Measurements from ENCODE around the gene HS3ST5.

HS3ST5 gene

DNA sequence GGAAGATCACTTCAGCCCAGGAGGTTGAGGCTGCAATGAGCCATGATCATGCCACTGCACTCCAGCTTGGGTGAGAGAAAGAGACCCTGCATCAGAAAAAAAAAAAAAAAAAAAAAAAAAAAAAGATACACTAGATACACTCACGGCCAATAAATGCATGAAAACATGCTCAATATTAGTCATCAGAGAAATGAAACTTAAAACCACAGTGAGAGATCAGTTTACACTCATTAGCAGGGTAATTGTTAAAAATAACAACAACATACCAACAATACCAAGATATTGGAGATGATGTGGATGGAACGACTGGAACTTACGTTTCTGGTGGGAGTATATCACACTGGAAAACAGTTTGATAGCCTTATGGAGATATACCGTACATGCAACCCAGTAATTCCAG lies 29.9 kb downstream of the HS3ST5 start:
- TF ChIP-seq, protein P1, sequence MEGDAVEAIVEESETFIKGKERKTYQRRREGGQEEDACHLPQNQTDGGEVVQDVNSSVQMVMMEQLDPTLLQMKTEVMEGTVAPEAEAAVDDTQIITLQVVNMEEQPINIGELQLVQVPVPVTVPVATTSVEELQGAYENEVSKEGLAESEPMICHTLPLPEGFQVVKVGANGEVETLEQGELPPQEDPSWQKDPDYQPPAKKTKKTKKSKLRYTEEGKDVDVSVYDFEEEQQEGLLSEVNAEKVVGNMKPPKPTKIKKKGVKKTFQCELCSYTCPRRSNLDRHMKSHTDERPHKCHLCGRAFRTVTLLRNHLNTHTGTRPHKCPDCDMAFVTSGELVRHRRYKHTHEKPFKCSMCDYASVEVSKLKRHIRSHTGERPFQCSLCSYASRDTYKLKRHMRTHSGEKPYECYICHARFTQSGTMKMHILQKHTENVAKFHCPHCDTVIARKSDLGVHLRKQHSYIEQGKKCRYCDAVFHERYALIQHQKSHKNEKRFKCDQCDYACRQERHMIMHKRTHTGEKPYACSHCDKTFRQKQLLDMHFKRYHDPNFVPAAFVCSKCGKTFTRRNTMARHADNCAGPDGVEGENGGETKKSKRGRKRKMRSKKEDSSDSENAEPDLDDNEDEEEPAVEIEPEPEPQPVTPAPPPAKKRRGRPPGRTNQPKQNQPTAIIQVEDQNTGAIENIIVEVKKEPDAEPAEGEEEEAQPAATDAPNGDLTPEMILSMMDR (IDR thresholded peaks at IDR 0.05; ENCODE audit: low read depth, low read length, missing control alignments), result no peak
- H3K27ac ChIP-seq, result no peak overlapping the region
- in situ Hi-C loops (cut with HindIII; ENCODE audit: low pct_ligation_motif_present, low sequenced_read_pairs), result no loop called here
- no peaks in the 10 kb centered on the region for H3K36me3 ChIP-seq (replicated peaks)
- no peaks in the 10 kb centered on the region for H3K27me3 ChIP-seq (replicated peaks)
- no peak for DNase-seq
- H3K4me3 ChIP-seq (ENCODE audit: low read depth, low read length), result no peak overlapping the region

DNA sequence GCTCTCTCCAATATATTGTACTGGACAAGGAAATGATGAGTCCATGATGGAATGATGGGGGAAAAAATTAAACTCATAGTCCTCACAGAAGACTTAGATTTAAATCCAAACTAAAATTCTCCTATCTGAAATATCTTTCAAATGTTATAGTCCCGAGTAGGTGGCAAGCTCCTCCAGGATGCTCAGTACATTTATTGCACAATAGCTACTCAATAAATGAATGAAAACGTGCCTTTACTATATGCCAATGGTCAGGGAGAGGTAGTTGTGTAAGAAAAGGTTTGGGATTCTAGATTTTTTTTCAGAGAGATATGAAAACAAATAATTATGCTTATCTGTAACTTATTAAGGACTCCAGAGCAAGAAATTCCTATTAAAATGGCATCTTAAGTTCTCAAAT lies 32.8 kb downstream of the HS3ST5 start:
- Histone ChIP-seq H3K4me3 (ENCODE audit: low read depth, low read length) (no peak overlapping the region), H3K27ac (no peak overlapping the region), H3K36me3 (replicated peaks) (no peaks in the 10 kb centered on the region), H3K27me3 (replicated peaks) (no peaks in the 10 kb centered on the region)
- in situ Hi-C loops (cut with HindIII; ENCODE audit: low pct_ligation_motif_present, low sequenced_read_pairs), result no loop called here
- no peak for DNase-seq
- TF ChIP-seq, protein P1 (IDR thresholded peaks at IDR 0.05; ENCODE audit: low read depth, low read length, missing control alignments), result no peak

DNA sequence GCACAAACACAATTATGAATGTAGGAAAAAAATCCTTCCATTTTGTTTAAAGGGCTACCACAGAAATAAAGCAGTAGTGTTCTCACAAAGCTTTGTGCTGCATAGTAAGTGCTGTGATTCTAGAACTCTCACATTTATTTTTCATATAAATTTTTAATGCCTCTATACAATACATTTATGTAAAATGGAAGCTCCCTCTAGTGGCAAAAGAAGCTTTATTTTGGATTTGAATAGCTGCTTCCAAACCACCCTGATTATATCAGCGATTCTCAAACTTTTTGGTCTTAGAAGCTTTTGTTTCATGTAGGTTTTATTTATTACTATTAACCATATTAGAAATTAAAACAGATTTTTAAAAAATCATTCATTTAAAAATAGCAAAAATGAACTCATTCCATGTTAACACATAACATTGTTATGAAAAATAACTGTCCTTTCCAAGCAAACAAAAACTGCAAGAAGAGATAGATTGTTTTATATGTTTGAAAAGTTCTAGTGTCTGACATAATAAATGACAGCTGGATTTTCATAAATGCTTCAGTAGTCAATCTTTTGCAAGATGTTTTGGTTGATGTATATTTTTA lies 38.4 kb downstream of the HS3ST5 start:
- TF ChIP-seq, protein P1 (IDR thresholded peaks at IDR 0.05; ENCODE audit: low read depth, low read length, missing control alignments), result peak; percentile 41
- DNase-seq, result no peak
- in situ Hi-C loops (cut with HindIII; ENCODE audit: low pct_ligation_motif_present, low sequenced_read_pairs), result no loop called here
- H3K4me3 ChIP-seq (ENCODE audit: low read depth, low read length), result no peak overlapping the region
- no peak overlapping the region for H3K27ac ChIP-seq
- no peaks in the 10 kb centered on the region for H3K27me3 ChIP-seq (replicated peaks)
- H3K36me3 ChIP-seq (replicated peaks), result no peaks in the 10 kb centered on the region

DNA sequence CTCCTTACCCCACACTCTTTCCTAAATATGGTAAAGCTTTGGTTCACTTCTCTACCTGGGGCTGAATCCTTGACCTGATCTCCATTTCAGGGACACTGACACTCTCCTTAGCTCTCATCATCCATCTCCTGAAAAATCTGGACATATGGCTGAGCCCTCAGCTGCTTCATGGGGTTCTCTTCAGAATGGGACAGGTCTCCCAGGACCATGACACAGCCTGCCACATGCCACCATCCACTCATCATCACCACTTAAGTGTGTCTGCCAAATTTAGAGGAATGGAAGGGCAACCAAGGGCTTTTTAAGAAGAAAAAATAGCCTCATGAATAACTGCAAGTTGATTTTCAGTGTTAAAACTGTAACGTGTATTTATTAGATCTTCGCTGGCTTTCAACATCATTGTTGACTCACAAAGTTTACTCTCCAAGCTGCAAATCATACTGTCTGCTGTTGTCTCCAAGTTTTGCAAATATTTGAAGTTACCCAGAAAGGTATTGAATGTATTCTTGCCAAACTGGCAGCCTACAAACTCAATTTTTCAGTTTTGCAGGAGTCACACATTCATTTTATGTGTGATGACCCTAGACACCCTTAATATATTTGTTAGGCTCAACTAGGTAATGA lies 41.1 kb downstream of the HS3ST5 start:
- no peak overlapping the region for H3K27ac ChIP-seq
- TF ChIP-seq, protein P1 (IDR thresholded peaks at IDR 0.05; ENCODE audit: low read depth, low read length, missing control alignments), result no peak
- in situ Hi-C loops (cut with HindIII; ENCODE audit: low pct_ligation_motif_present, low sequenced_read_pairs), result no loop called here
- H3K27me3 ChIP-seq (replicated peaks), result no peaks in the 10 kb centered on the region
- no peak overlapping the region for H3K4me3 ChIP-seq (ENCODE audit: low read depth, low read length)
- DNase-seq, result no peak
- H3K36me3 ChIP-seq (replicated peaks), result no peaks in the 10 kb centered on the region

DNA sequence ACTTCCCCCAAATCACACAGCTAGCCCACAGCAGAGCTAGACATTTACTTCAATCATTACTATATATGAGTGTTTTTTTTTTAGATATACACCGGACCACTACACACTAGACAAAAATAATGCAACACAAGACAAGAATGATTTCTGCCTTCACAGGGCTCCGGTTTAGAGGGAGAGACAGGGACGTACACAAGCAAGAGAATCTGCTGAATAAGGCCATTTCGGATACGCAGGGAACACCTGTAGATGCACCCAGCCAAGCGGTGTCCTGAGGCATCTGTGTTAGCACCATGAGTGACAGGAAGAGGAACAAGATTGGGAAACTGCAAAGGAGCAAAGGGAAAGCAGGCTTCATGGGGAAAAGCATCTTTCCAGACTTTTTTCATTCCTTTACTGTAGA lies 45.7 kb downstream of the HS3ST5 start:
- no peak overlapping the region for H3K27ac ChIP-seq
- TF ChIP-seq, protein P1 (IDR thresholded peaks at IDR 0.05; ENCODE audit: low read depth, low read length, missing control alignments), result no peak

DNA sequence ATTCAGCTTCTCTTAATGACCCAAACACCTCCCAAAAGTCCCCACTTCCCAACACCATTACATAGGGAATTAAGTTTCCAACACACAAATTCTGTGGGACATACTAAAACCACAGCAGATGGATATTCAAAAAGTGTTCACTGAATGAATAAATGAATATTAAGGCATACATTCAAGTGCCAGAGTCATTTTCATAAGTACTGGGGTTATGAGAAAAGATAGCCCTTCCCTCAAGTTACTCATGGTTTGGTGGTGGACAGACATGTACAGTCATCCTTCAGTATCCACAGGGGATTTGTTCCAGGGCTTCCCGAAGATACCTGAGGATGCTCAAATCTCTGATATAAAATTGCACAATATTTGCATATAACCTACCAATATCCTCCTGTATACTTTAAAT lies 50.4 kb downstream of the HS3ST5 start:
- TF ChIP-seq, protein P1 (IDR thresholded peaks at IDR 0.05; ENCODE audit: low read depth, low read length, missing control alignments), result no peak
- Histone ChIP-seq H3K4me3 (ENCODE audit: low read depth, low read length) (no peak overlapping the region), H3K27me3 (replicated peaks) (no peaks in the 10 kb centered on the region), H3K27ac (no peak overlapping the region), H3K36me3 (replicated peaks) (no peaks in the 10 kb centered on the region)
- DNase-seq, result no peak
- in situ Hi-C loops (cut with HindIII; ENCODE audit: low pct_ligation_motif_present, low sequenced_read_pairs), result no loop called here

More for the DNA sequence above, 45.7 kb downstream of the HS3ST5 start:
- Histone ChIP-seq H3K27me3 (replicated peaks) (no peaks in the 10 kb centered on the region), H3K4me3 (ENCODE audit: low read depth, low read length) (no peak overlapping the region), H3K36me3 (replicated peaks) (no peaks in the 10 kb centered on the region)
- in situ Hi-C loops (cut with HindIII; ENCODE audit: low pct_ligation_motif_present, low sequenced_read_pairs), result no loop called here
- DNase-seq, result no peak

Data from brain microvascular endothelial cell (primary cell).